ENCODE measurements around the gene DENND10. TPM values are rescaled to one million over a fixed set of nuclear protein-coding genes. Genes with fewer than 3 reads are reported as not detected.

The DENND10 gene
- total RNA-seq, 1 experiment from 2014 or later = 41.2 TPM

DNA sequence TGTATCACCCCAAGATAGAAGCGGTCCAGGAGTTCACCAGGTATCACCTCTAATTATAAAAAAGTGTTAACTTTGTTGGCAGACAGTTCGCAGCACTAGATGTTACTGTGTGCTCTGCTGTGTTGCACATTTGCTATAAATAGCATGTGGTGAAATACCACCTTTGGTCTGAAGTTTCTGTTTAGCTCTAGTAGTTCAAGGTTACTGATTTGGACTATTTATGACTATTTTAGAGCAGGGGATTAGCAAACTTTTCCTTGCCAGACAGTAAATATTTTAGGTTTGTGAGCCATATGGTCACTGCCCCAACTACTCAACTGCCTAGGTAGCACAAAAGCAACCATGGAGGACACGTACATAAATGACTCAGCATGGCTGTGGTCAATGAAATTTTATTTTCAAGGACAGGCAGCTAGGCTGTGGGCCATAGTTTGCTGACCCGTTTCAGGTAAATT, 16.5 kb downstream of the DENND10 start:
- no peaks in the 10 kb centered on the region for H3K9me3 ChIP-seq (ENCODE audit: low read depth, low read length, poor library complexity, severe bottlenecking)
- no peak overlapping the region for H3K4me3 ChIP-seq (ENCODE audit: low read depth, low read length, poor library complexity, severe bottlenecking)
- no peaks in the 10 kb centered on the region for H3K4me1 ChIP-seq (ENCODE audit: insufficient read depth, low read length, poor library complexity, severe bottlenecking)
- peaks cover 31% of the 10 kb centered on the region for H3K36me3 ChIP-seq (ENCODE audit: insufficient read depth, low read length, poor library complexity, severe bottlenecking)
- DNase-seq (ENCODE audit: low spot score) = no peak
- intact Hi-C loops (cut with micrococcal nuclease; ENCODE audit: unreplicated experiment) = no loop called here
- BruUV-seq (replicated peaks) = no TSS peak
- H3K27ac ChIP-seq (ENCODE audit: low read depth, low read length, poor library complexity, severe bottlenecking) = no peak overlapping the region
- no peaks in the 10 kb centered on the region for H3K27me3 ChIP-seq (replicated peaks; ENCODE audit: insufficient read depth, low read depth, low read length, poor library complexity)
- no peak for TF ChIP-seq EZH2 (IDR thresholded peaks at IDR 0.05; ENCODE audit: borderline replicate concordance, low read depth, low read length, poor library complexity, severe bottlenecking)
- TF ChIP-seq CTCF (conservative IDR thresholded peaks at IDR 0.05; ENCODE audit: low read depth, low read length) = no peak
- ChIA-PET CTCF (no interaction called here), POLR2A (ENCODE audit: low non-redundant PET) (no interaction called here)

GRCh38 chr10:119120875-119121274, 17.0 kb downstream of the DENND10 start:
- ChIA-PET CTCF (no interaction called here), POLR2A (ENCODE audit: low non-redundant PET) (no interaction called here)
- DNase-seq (ENCODE audit: low spot score) = no peak
- no peak for TF ChIP-seq CTCF (conservative IDR thresholded peaks at IDR 0.05; ENCODE audit: low read depth, low read length)
- peaks cover 33% of the 10 kb centered on the region for H3K36me3 ChIP-seq (ENCODE audit: insufficient read depth, low read length, poor library complexity, severe bottlenecking)
- intact Hi-C loops (cut with micrococcal nuclease; ENCODE audit: unreplicated experiment) = no loop called here
- no TSS peak for BruUV-seq (replicated peaks)
- H3K4me3 ChIP-seq (ENCODE audit: low read depth, low read length, poor library complexity, severe bottlenecking) = no peak overlapping the region
- no peaks in the 10 kb centered on the region for H3K4me1 ChIP-seq (ENCODE audit: insufficient read depth, low read length, poor library complexity, severe bottlenecking)
- H3K27ac ChIP-seq (ENCODE audit: low read depth, low read length, poor library complexity, severe bottlenecking) = no peak overlapping the region
- H3K27me3 ChIP-seq (replicated peaks; ENCODE audit: insufficient read depth, low read depth, low read length, poor library complexity) = no peaks in the 10 kb centered on the region
- no peaks in the 10 kb centered on the region for H3K9me3 ChIP-seq (ENCODE audit: low read depth, low read length, poor library complexity, severe bottlenecking)

GRCh38 chr10:119125942-119126341, 22.0 kb downstream of the DENND10 start:
- Histone ChIP-seq H3K27me3 (replicated peaks; ENCODE audit: insufficient read depth, low read depth, low read length, poor library complexity) (no peaks in the 10 kb centered on the region), H3K27ac (ENCODE audit: low read depth, low read length, poor library complexity, severe bottlenecking) (no peak overlapping the region), H3K4me3 (ENCODE audit: low read depth, low read length, poor library complexity, severe bottlenecking) (no peak overlapping the region), H3K4me1 (ENCODE audit: insufficient read depth, low read length, poor library complexity, severe bottlenecking) (no peaks in the 10 kb centered on the region), H3K9me3 (ENCODE audit: low read depth, low read length, poor library complexity, severe bottlenecking) (no peaks in the 10 kb centered on the region), H3K36me3 (ENCODE audit: insufficient read depth, low read length, poor library complexity, severe bottlenecking) (peaks cover 41% of the 10 kb centered on the region)
- CTCF ChIA-PET = no interaction called here
- POLR2A ChIA-PET (ENCODE audit: low non-redundant PET) = no interaction called here
- no peak for DNase-seq (ENCODE audit: low spot score)
- TF ChIP-seq EZH2 (IDR thresholded peaks at IDR 0.05; ENCODE audit: borderline replicate concordance, low read depth, low read length, poor library complexity, severe bottlenecking) (no peak), CTCF (conservative IDR thresholded peaks at IDR 0.05; ENCODE audit: low read depth, low read length) (no peak)
- intact Hi-C loops (cut with micrococcal nuclease; ENCODE audit: unreplicated experiment) = no loop called here
- no TSS peak for BruUV-seq (replicated peaks)
